MM.1S (cell line): ENCODE measurements around the gene CEP85L.

Experiments
- DNase-seq: peaks from one replicate; pipeline ENCODE4 v3.0.0-alpha.2; 2015
- H2AFZ ChIP-seq: fragments of 300-600 bp; sonication (generic); 2 replicates; pipeline ENCODE4 v1.6.0; 2016; ENCODE audit warnings: antibody characterized with exemption, low read length
- H3F3A ChIP-seq: fragments of 300-600 bp; sonication (generic); 2 replicates; pipeline ENCODE4 v1.6.1; 2016; ENCODE audit warnings: mild to moderate bottlenecking, antibody characterized with exemption, low read length, moderate library complexity, mixed read lengths; ENCODE audit not compliant: insufficient read depth
- H3K27ac ChIP-seq: fragments of 300-600 bp; sonication (generic); 2 replicates; pipeline ENCODE4 v1.5.1; 2016; ENCODE audit warnings: mild to moderate bottlenecking, low read length
- H3K27me3 ChIP-seq: fragments of 300-600 bp; sonication (generic); replicated peaks from 2 replicates; pipeline ENCODE4 v1.6.0; 2016; ENCODE audit warnings: low read length; ENCODE audit not compliant: insufficient read depth
- H3K36me3 ChIP-seq: fragments of 300-600 bp; sonication (generic); replicated peaks from 2 replicates; pipeline ENCODE4 v1.6.1; 2016; ENCODE audit warnings: mild to moderate bottlenecking, low read length, mixed read lengths; ENCODE audit not compliant: insufficient read depth
- H3K4me1 ChIP-seq: fragments of 300-600 bp; sonication (generic); 2 replicates; pipeline ENCODE4 v1.6.1; 2016; ENCODE audit warnings: low read length, mixed read lengths
- H3K4me2 ChIP-seq: fragments of 300-600 bp; sonication (generic); 2 replicates; pipeline ENCODE4 v1.6.0; 2016; ENCODE audit warnings: low read depth, low read length
- H3K4me3 ChIP-seq: fragments of 300-600 bp; sonication (generic); 2 replicates; pipeline ENCODE4 v1.5.1; 2016; ENCODE audit warnings: low read length, mixed read lengths
- H3K79me2 ChIP-seq: fragments of 300-600 bp; sonication (generic); 2 replicates; pipeline ENCODE4 v1.6.1; 2016; ENCODE audit warnings: mixed run types, low read length, mixed read lengths
- H3K9ac ChIP-seq: fragments of 300-600 bp; sonication (generic); 2 replicates; pipeline ENCODE4 v1.6.1; 2016; ENCODE audit warnings: low read length, mixed read lengths
- H3K9me2 ChIP-seq: fragments of 300-600 bp; sonication (generic); replicated peaks from 2 replicates; pipeline ENCODE4 v1.6.1; 2016; ENCODE audit warnings: mild to moderate bottlenecking, low read length, mixed read lengths; ENCODE audit not compliant: insufficient read depth
- H3K9me3 ChIP-seq: fragments of 300-600 bp; sonication (generic); replicated peaks from 2 replicates; pipeline ENCODE4 v1.6.1; 2016; ENCODE audit warnings: mild to moderate bottlenecking, low read length, mixed read lengths; ENCODE audit not compliant: insufficient read depth
- H4K20me1 ChIP-seq: fragments of 300-600 bp; sonication (generic); 2 replicates; pipeline ENCODE4 v1.6.1; 2016; ENCODE audit warnings: mild to moderate bottlenecking, low read length, moderate library complexity, mixed read lengths; ENCODE audit not compliant: insufficient read depth
- CTCF ChIP-seq: fragments of 300-600 bp; sonication (generic); IDR thresholded peaks from 2 replicates; pipeline ENCODE4 v1.5.1; 2016; ENCODE audit warnings: antibody characterized with exemption, low read length, mixed read lengths
- EZH2 ChIP-seq: fragments of 300-600 bp; sonication (generic); optimal IDR thresholded peaks from 2 replicates; pipeline ENCODE3; 2017; ENCODE audit warnings: low read depth, mild to moderate bottlenecking, antibody characterized with exemption, low read length, mixed read lengths
- EZH2phosphoT487 ChIP-seq: fragments of 300-600 bp; sonication (generic); IDR thresholded peaks from 2 replicates; pipeline ENCODE4 v1.6.1; 2018; ENCODE audit warnings: antibody characterized with exemption, low read length

The CEP85L gene

DNA sequence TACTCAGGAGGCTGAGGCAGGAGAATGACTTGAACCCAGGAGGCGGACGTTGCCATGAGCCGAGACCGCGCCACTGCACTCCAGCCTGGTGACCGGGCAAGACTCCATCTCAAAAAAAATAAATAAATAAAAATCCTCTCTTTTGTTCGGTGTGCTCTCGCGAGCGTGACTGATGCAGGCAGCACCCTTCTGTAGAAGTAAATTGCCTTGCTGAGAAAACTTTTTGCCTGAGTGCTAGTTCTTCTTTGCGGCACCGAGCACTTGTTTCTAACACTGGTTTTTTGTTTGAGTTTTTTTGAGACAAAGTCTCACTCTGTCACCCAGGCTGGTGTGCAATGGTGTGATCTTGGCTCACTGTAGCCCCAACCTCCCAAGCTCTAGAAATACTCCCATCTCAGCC is 72.8 kb downstream of the CEP85L start:
- H3K27me3 ChIP-seq: no peaks in the 10 kb centered on the region
- DNase-seq: no peak
- no peaks in the 10 kb centered on the region for H3K79me2 ChIP-seq
- H3K27ac ChIP-seq: no peak overlapping the region
- H4K20me1 ChIP-seq: no peaks in the 10 kb centered on the region
- H3K4me2 ChIP-seq: no peak overlapping the region
- no peaks in the 10 kb centered on the region for H3K9me3 ChIP-seq
- no peak overlapping the region for H2AFZ ChIP-seq
- H3K9me2 ChIP-seq: no peaks in the 10 kb centered on the region
- no peak for TF ChIP-seq EZH2
- no peak for TF ChIP-seq EZH2phosphoT487
- TF ChIP-seq CTCF: no peak
- no peak overlapping the region for H3K4me3 ChIP-seq
- H3K4me1 ChIP-seq: no peaks in the 10 kb centered on the region
- H3K36me3 ChIP-seq: no peaks in the 10 kb centered on the region
- no peak overlapping the region for H3K9ac ChIP-seq
- no peaks in the 10 kb centered on the region for H3F3A ChIP-seq

DNA sequence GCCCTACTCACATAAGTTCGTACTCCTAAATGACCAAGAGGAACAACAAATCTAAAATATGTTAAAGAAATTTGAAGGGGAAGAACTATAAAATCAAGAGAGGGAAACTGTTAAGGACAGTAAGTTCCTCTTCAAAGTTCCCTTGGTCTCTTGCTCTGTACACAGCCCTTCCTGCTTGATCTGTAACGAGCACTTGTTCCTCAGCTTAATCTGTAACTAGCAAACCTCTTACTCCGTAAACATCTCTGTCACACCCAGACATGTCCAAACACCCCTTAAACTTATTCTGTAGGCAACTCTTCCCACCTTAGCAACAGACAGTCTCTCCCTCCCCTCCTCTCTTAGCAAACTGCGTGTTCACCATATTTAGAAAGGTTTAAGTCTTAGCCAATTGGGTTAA is 73.4 kb downstream of the CEP85L start:
- Histone ChIP-seq H3K9me3 (no peaks in the 10 kb centered on the region), H3K4me3 (no peak overlapping the region), H3K4me1 (no peaks in the 10 kb centered on the region), H4K20me1 (no peaks in the 10 kb centered on the region), H2AFZ (no peak overlapping the region), H3K27me3 (no peaks in the 10 kb centered on the region), H3K4me2 (no peak overlapping the region), H3K9me2 (no peaks in the 10 kb centered on the region), H3K79me2 (no peaks in the 10 kb centered on the region), H3K27ac (no peak overlapping the region), H3F3A (no peaks in the 10 kb centered on the region), H3K9ac (no peak overlapping the region), H3K36me3 (no peaks in the 10 kb centered on the region)
- no peak for TF ChIP-seq EZH2
- no peak for TF ChIP-seq EZH2phosphoT487
- TF ChIP-seq CTCF: no peak
- DNase-seq: no peak

- Histone ChIP-seq H3K9ac (no peak overlapping the region), H3K9me2 (no peaks in the 10 kb centered on the region), H3K9me3 (no peaks in the 10 kb centered on the region), H3K27ac (no peak overlapping the region), H3K4me1 (no peaks in the 10 kb centered on the region), H4K20me1 (no peaks in the 10 kb centered on the region), H3K4me3 (no peak overlapping the region), H3F3A (no peaks in the 10 kb centered on the region), H3K79me2 (no peaks in the 10 kb centered on the region), H3K36me3 (no peaks in the 10 kb centered on the region), H2AFZ (no peak overlapping the region), H3K4me2 (no peak overlapping the region), H3K27me3 (no peaks in the 10 kb centered on the region)
- no peak for TF ChIP-seq CTCF
- no peak for TF ChIP-seq EZH2
- no peak for TF ChIP-seq EZH2phosphoT487
- DNase-seq: no peak
Observed at GRCh38 chr6:118574051-118574865, 77.1 kb downstream of the CEP85L start.
